GM21529 (cell line): ENCODE data around the gene ITIH5.
"Not testable (repeated sequence)": the region's sequence is repeated elsewhere in the genome, so short reads cannot be mapped to it uniquely, and the experiment has no call there.

ENCODE experiments used
- ATAC-seq: cut with Tn5 transposase; IDR thresholded peaks from one replicate; pipeline ENCODE4 v1.9.1; 2021; ENCODE audit not compliant: unreplicated experiment

The ITIH5 gene

GRCh38 chr10:7689591-7689990, 22.8 kb upstream of the ITIH5 start:
- ATAC-seq: no peak

GRCh38 chr10:7687228-7687907, 20.6 kb upstream of the ITIH5 start:
- ATAC-seq: peak; percentile 98

DNA sequence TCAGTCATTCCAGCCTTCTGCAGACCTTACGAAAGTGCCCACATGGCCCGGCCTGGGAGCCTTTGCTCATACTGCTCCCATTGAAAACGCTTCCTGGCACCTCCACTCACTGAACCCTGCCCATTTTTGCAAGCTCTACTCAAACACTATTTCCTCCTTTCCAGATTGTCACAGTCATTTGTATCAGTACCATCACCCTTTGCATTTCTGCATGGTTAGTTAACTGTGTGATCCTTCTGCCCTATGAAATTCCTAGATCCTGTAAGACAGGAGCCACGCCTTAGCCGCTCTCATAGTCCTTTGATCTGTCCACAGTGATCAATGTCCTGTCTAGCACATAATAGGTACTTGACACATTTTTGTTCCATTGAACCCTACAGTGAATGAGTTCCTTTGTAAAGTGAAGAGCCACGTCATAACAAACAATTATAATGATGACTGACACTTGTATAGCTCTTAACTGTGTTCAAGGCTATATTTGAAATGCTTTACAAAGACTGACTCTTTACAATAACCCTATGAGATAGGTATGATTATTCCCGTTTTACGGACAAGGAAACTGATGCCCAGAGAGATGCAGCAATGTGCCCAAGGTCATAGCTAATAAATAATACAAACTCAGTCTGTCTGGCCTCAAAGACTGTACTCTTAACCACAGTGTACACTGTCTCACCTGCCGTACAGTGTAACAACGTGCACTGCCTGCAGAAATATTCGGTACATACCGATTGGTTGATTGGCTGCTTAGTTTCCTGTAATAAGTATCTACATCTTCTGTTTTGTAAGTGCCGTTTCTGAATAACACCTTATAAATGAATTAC, 19.8 kb upstream of the ITIH5 start:
- ATAC-seq: no peak

DNA sequence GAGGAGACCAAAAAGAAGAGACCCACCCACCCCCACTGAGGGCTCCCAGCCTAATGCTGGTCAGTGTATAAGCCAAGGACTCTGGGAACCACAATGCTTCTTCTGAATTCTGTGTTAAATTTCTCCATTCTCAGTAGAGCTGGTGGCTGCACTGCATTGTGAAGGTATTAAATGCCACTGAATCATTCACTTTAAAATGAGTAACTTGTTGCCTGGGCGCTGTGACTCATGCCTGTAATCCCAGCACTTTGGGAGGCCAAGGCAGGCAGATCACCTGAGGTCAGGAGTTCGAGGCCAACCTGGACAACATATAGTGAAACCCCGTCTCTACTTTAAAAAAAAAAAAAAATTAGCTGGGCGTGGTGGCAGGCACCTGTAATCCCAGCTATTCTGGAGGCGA, 13.3 kb upstream of the ITIH5 start:
- ATAC-seq: not testable (repeated sequence)

DNA sequence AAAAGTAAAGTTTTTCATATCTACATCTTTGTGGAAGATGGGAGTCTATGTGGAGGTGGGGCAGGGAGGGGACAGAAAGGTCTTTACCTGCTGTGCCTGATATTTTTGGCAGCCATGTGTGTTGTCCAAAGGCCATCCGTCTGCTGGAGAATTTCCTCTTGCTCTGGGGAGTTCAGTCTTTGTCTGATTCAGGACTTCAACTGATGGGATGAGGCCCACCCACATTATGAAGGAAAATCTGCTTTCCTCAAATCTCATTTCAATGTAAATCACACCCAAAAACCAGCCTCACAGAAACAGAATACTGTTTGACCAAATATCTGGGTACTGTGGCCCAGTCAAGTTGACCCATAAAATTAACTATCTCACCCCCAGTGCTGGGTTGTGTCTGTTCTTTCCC, 12.5 kb upstream of the ITIH5 start:
- no peak for ATAC-seq

GRCh38 chr10:7672341-7673134, 5.8 kb upstream of the ITIH5 start:
- no peak for ATAC-seq

GRCh38 chr10:7670157-7670556, 3.4 kb upstream of the ITIH5 start:
- ATAC-seq: no peak

- ATAC-seq: no peak
Observed at GRCh38 chr10:7667262-7668141, 736 bp upstream of the ITIH5 start.

- ATAC-seq: no peak
Observed at GRCh38 chr10:7665767-7666166, 999 bp downstream of the ITIH5 start.

- no peak for ATAC-seq
Observed at GRCh38 chr10:7664707-7665106, 2.1 kb downstream of the ITIH5 start.

DNA sequence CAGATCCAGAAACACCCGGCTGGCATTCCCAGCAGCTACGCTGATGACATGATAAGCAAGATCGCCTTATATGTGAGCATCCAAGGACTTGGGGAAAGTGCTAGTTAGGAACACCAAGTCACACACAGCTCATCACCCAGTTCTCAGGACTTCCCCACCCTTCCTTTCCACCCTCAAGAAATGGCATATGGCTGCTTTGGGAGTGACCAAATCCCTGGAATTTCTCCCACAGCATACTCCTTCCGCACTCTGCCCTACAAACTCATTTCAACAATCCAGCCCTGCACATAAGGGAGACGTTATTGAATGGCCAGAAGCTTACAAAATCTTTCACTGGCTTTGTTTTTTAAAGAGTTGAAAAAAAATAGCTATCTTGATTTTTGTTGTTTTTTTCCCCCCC, 4.2 kb downstream of the ITIH5 start:
- ATAC-seq: no peak

GRCh38 chr10:7659560-7659959, 7.2 kb downstream of the ITIH5 start:
- ATAC-seq: no peak

DNA sequence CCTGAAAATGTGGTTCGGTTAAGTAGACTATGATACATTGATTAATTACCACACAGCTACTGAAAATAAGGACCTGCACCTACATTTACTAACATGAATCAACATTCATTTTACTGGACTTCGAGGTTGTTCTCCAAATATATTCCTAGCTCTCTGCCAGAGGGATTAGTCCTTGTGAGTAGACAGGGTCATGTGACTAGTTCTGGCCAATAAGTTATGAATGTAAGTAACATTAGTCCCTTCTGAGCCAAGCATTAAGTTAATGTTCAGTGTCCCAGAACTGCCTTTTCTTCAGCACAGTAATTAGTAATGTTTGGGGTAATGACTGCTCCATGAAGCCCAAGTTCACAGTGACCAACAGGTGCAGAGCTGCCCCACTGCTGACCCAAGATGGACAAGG, 9.2 kb downstream of the ITIH5 start:
- no peak for ATAC-seq

DNA sequence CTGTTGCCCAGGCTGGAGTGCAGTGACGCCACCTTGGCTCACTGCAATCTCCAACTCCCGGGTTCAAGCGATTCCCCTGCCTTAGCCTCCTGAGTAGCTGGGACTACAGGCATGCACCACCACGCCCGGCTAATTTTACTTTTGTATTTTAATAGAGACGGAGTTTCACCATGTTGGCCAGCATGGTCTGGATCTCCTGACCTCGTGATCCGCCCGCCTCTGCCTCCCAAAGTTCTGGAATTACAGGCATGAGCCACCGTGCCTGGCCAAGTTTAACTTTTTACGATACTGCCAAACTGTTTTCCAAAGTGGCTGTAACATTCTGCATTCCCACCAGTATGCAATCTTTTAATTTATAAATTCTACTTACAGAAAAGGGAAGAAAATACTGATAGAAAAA, 9.7 kb downstream of the ITIH5 start:
- ATAC-seq: not testable (repeated sequence)

GRCh38 chr10:7651853-7652470, 14.8 kb downstream of the ITIH5 start:
- ATAC-seq: no peak

DNA sequence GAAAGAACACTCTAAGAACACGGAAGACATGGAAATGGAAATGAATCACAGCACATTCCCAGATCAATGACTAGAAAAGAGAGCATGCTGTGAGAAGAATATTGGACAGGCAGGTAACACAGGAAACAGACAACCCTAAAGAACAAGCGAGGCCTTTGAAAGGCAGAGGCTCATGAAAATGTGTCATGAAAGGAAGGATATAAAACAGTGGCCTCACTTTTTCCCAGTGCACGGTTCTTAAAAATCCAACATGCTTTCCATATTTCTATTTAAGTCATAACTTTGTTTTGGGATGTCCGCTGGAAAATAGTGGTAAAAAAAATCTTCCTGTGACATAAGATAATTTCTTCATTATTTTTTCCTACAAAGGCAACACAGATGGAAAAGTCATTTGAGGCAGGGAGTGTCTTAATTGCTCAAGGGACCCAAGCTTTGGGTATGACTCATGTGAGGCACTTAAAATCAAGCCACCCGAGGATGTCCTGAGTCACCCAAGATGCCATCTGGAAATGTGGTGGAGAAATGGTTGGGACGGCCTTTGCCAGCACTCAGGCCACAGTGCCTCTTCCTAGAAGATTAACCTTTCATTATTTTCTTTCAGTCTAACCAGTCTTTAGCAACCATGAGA, 17.0 kb downstream of the ITIH5 start:
- ATAC-seq: no peak

DNA sequence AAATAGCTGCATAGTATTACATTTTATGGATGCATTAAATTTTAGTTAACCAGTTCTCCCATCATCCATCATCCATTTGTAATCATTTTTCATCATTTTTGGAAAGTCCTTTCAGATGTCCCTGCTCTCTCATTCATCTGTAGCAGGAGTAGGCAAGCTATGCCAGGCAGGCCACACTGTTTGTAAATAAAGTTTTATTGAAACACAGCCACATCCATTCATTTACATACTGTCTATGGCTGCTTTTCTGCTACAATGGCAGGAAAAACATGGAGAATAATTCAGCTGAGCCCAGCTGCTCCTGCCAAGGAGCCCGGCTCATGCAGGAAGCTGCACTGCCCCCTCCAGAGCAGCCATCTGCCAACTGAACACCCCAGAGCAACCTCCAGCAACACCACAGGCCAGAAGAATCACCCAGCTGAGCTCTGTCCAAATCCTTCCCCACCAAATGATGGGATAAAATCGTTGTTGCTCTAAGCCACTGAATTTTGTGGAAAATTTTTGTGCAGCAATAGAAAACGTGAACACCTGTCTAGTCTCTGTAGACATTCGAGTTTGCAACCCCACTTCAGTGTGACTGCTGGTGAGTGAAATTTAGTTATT, 19.6 kb downstream of the ITIH5 start:
- ATAC-seq: no peak

GRCh38 chr10:7642491-7643011, 24.2 kb downstream of the ITIH5 start:
- no peak for ATAC-seq

DNA sequence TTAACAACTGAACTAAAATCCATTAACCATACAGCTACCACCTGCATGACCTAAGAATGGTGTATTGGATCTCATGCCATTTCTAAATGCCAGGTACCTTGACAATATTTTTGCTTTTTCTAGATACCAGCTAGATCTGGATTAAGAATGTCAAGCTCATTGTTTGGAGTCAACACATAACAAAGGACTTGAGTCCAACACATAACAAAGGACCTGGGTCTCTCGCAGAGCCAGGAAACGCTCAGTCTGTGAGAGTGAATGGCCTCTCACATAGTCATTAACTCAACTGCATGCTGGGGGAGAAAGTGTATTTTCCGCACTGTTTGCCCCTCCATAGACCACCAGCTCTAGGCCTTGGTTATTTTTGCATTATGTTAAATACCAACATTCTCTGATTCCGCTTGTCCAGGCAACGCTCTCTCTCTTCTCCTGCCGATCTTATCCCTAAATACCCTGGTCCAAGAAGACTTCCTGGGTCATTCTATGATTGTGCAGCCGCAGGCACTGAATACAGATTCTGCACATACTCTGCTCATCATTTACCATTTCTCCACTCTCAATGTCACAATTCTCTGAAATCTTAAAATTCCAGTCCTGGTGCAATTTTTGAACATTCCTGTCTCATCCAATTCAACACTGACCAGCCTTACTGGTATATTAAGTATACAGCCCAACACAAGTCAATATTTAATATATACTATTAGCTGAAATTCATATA, 31.2 kb downstream of the ITIH5 start:
- no peak for ATAC-seq
